Measurements from ENCODE around the gene KRT6A. TPM values are rescaled to one million over a fixed set of nuclear protein-coding genes. Genes with fewer than 3 reads are reported as not detected.
A peak's percentile ranks its signal among the peaks of the same experiment; 100 is the strongest.

KRT6A gene
- total RNA-seq, 1 donor from 2014 or later = not detected

DNA sequence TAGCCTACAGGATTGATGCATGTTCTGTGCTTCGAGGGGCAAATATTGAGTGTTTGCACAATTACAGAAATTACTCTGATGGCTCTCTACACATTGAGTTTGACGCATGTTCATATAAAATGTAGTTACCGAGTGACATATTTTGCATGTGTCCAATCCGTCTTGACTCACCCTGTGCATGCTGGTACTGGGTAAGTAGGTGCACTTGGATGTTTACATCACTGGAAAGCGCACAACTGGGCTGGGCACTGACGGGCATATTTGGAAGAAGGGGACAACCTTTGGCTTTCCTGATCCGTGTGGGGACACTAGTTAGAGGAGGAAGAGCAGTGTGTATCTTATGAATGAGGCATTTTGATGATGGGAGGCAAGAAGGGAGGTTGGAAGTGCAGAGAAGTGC, 4.9 kb upstream of the KRT6A start:
- DNase-seq (ENCODE audit: low spot score) = no peak
- Mint-ChIP-seq H3K9me3 (peaks cover 2% of the 10 kb centered on the region), H3K4me3 (no peak overlapping the region), H3K36me3 (no peaks in the 10 kb centered on the region), H3K27ac (no peak overlapping the region), H3K27me3 (ENCODE audit: insufficient read depth, low read depth) (no peaks in the 10 kb centered on the region), H3K4me1 (peaks cover 21% of the 10 kb centered on the region)
- H3K9me3 ChIP-seq (ENCODE audit: low read depth) = no peaks in the 10 kb centered on the region
- H3K4me2 ChIP-seq = no peak overlapping the region
- peaks cover 13% of the 10 kb centered on the region for H3F3A ChIP-seq (ENCODE audit: low read depth)
- H3K4me1 ChIP-seq = peaks cover 18% of the 10 kb centered on the region
- no peaks in the 10 kb centered on the region for H3K27me3 ChIP-seq
- no peak overlapping the region for H3K27ac ChIP-seq
- no peaks in the 10 kb centered on the region for H3K79me2 ChIP-seq (ENCODE audit: low read depth)
- TF ChIP-seq EZH2phosphoT487 (IDR thresholded peaks at IDR 0.05) = no peak
- TF ChIP-seq EZH2 (IDR thresholded peaks at IDR 0.05) = no peak
- TF ChIP-seq, protein P1, sequence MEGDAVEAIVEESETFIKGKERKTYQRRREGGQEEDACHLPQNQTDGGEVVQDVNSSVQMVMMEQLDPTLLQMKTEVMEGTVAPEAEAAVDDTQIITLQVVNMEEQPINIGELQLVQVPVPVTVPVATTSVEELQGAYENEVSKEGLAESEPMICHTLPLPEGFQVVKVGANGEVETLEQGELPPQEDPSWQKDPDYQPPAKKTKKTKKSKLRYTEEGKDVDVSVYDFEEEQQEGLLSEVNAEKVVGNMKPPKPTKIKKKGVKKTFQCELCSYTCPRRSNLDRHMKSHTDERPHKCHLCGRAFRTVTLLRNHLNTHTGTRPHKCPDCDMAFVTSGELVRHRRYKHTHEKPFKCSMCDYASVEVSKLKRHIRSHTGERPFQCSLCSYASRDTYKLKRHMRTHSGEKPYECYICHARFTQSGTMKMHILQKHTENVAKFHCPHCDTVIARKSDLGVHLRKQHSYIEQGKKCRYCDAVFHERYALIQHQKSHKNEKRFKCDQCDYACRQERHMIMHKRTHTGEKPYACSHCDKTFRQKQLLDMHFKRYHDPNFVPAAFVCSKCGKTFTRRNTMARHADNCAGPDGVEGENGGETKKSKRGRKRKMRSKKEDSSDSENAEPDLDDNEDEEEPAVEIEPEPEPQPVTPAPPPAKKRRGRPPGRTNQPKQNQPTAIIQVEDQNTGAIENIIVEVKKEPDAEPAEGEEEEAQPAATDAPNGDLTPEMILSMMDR (IDR thresholded peaks at IDR 0.05) = no peak
- no peak overlapping the region for H2AFZ ChIP-seq (replicated peaks)
- H3K4me3 ChIP-seq = no peak overlapping the region
- H4K20me1 ChIP-seq (ENCODE audit: low read depth) = no peaks in the 10 kb centered on the region
- H3K36me3 ChIP-seq = no peaks in the 10 kb centered on the region
- no peak overlapping the region for H3K9ac ChIP-seq

DNA sequence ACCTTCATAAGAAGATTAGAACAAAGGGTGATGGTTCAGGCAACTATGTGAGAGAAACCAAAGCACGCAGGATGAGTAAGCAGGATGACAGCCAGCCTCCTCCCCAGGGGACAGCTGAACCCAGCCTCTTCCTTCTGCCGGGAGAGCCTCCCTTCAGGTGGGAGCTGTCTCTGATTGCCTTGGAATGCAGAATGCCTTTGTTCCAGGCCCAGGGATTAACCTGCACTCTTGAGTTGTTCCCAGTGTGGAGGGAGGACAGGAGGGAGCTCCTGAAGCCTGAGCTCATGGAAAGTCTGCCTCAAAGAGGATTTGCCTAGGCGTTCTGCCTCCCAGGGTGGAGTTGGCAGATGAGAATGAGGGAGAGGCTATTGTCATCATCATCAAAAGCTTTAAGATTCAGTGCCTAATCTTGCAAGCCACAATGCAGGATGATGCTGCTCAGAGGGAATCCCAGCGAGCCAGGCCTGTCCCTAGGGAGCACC, 3.6 kb upstream of the KRT6A start:
- Histone ChIP-seq H3K9me3 (ENCODE audit: low read depth) (no peaks in the 10 kb centered on the region), H3K4me2 (peak overlapping the region; percentile 23), H4K20me1 (ENCODE audit: low read depth) (no peaks in the 10 kb centered on the region), H3K79me2 (ENCODE audit: low read depth) (no peaks in the 10 kb centered on the region), H3K4me3 (no peak overlapping the region), H3K36me3 (no peaks in the 10 kb centered on the region), H2AFZ (replicated peaks) (no peak overlapping the region), H3K4me1 (peaks cover 18% of the 10 kb centered on the region), H3K27me3 (no peaks in the 10 kb centered on the region), H3K27ac (peak overlapping the region; percentile 4), H3F3A (ENCODE audit: low read depth) (peaks cover 13% of the 10 kb centered on the region), H3K9ac (no peak overlapping the region)
- Mint-ChIP-seq H3K4me3 (no peak overlapping the region), H3K27ac (no peak overlapping the region), H3K36me3 (no peaks in the 10 kb centered on the region), H3K27me3 (ENCODE audit: insufficient read depth, low read depth) (no peaks in the 10 kb centered on the region), H3K4me1 (peaks cover 21% of the 10 kb centered on the region), H3K9me3 (no peaks in the 10 kb centered on the region)
- TF ChIP-seq, protein P1 (IDR thresholded peaks at IDR 0.05) = no peak
- TF ChIP-seq EZH2 (IDR thresholded peaks at IDR 0.05) = no peak
- peak; percentile 60 for DNase-seq (ENCODE audit: low spot score)

DNA sequence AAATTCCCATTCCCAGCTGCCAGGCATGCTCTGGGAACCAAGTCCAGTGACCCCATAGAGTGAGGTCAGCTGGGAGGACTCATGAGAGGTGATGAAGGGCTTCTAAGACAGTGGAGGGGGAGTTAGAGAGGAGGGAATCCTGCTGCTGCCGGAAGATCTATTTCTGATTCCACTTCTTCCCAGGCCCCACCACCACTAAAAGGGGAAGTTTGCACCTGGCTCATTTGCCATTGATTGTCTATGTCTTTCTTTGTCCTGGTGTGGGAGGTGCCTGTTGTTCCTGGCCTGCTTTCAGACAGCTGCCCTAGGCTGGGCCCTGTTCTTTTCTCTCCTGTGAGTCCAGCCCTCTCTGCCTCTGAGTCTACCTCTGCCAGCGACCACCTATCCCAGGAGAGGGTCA, 3.0 kb upstream of the KRT6A start:
- peaks cover 13% of the 10 kb centered on the region for H3F3A ChIP-seq (ENCODE audit: low read depth)
- H3K27ac ChIP-seq = peak overlapping the region; percentile 4
- H3K9me3 Mint-ChIP-seq = no peaks in the 10 kb centered on the region
- no peaks in the 10 kb centered on the region for H3K27me3 Mint-ChIP-seq (ENCODE audit: insufficient read depth, low read depth)
- H3K9me3 ChIP-seq (ENCODE audit: low read depth) = no peaks in the 10 kb centered on the region
- H3K4me3 ChIP-seq = no peak overlapping the region
- no peak overlapping the region for H3K4me3 Mint-ChIP-seq
- H3K79me2 ChIP-seq (ENCODE audit: low read depth) = no peaks in the 10 kb centered on the region
- H3K36me3 ChIP-seq = no peaks in the 10 kb centered on the region
- H3K27me3 ChIP-seq = no peaks in the 10 kb centered on the region
- no peaks in the 10 kb centered on the region for H3K36me3 Mint-ChIP-seq
- no peak for DNase-seq (ENCODE audit: low spot score)
- H3K4me1 Mint-ChIP-seq = peaks cover 21% of the 10 kb centered on the region
- H3K4me2 ChIP-seq = peak overlapping the region; percentile 23
- no peak overlapping the region for H3K9ac ChIP-seq
- TF ChIP-seq EZH2phosphoT487 (IDR thresholded peaks at IDR 0.05) (no peak), EZH2 (IDR thresholded peaks at IDR 0.05) (no peak)
- TF ChIP-seq, protein P1 (IDR thresholded peaks at IDR 0.05) = no peak
- peaks cover 18% of the 10 kb centered on the region for H3K4me1 ChIP-seq
- no peak overlapping the region for H3K27ac Mint-ChIP-seq
- no peaks in the 10 kb centered on the region for H4K20me1 ChIP-seq (ENCODE audit: low read depth)
- no peak overlapping the region for H2AFZ ChIP-seq (replicated peaks)

Measured in neural progenitor cell (in vitro differentiated cells).